Measurements from ENCODE around the gene ZNF107. TPM values are rescaled to one million over a fixed set of nuclear protein-coding genes. Genes with fewer than 3 reads are reported as not detected.

ZNF107 gene
- total and polyA plus RNA-seq, 2 of the 8 experiments (the other 6 are each of a cell fraction or from before 2014, with no cell fraction given): 3.4 to 31.0 TPM

GRCh38 chr7:64637521-64638445 is 28.1 kb upstream of the ZNF107 start (continued):
- no peak for TF ChIP-seq CHD7 (IDR thresholded peaks at IDR 0.05; ENCODE audit: insufficient replicate concordance, low read length)
- TF ChIP-seq SP4 (IDR thresholded peaks at IDR 0.05; ENCODE audit: low read length): no peak
- TF ChIP-seq RNF2 (IDR thresholded peaks at IDR 0.05; ENCODE audit: borderline replicate concordance, low read depth, low read length, missing control alignments, poor library complexity, severe bottlenecking): no peak
- no peak for TF ChIP-seq CBX5 (IDR thresholded peaks at IDR 0.05; ENCODE audit: low read depth, low read length)
- TF ChIP-seq CREB1 (IDR thresholded peaks at IDR 0.05): no peak
- TF ChIP-seq EP300 (IDR thresholded peaks at IDR 0.05; ENCODE audit: borderline replicate concordance in 1 of 2, low read depth in 2 of 2, low read length in 2 of 2): no peak
- TF ChIP-seq RAD21 (IDR thresholded peaks at IDR 0.05 in 1 of 2, conservative IDR thresholded peaks at IDR 0.05 in 1 of 2; ENCODE audit: low read depth in 2 of 2, low read length in 2 of 2): no peak
- no peak for TF ChIP-seq HDAC2 (IDR thresholded peaks at IDR 0.05; ENCODE audit: borderline replicate concordance in 1 of 2, low read depth in 2 of 2, low read length in 2 of 2)
